Urothelium cell line (cell line): ENCODE results near the gene WRNIP1.

ENCODE experiments used
- DNase-seq: peaks from one replicate; pipeline ENCODE4 v3.0.0; 2011; ENCODE audit warnings: low spot score, mixed read lengths
- FAIRE-seq: peaks from 2 replicates; lab custom pipeline; 2011; peaks lifted over from hg19 to GRCh38; lab: Jason Lieb, UNC

WRNIP1 gene

GRCh38 chr6:2739335-2739734 is 25.9 kb upstream of the WRNIP1 start:
- peak; percentile 21 for DNase-seq

GRCh38 chr6:2740581-2740980 is 24.6 kb upstream of the WRNIP1 start:
- DNase-seq (no peak), FAIRE-seq (no peak)

More at GRCh38 chr6:2739335-2739734, 25.9 kb upstream of the WRNIP1 start:
- no peak for FAIRE-seq

GRCh38 chr6:2741756-2742155 is 23.4 kb upstream of the WRNIP1 start:
- FAIRE-seq (no peak), DNase-seq (no peak)

GRCh38 chr6:2743280-2744208 is 21.6 kb upstream of the WRNIP1 start:
- FAIRE-seq, result no peak
- no peak for DNase-seq

- DNase-seq, result peak; percentile 29
- no peak for FAIRE-seq
These were observed 20.9 kb upstream of the WRNIP1 start for GRCh38 chr6:2744209-2744771.

GRCh38 chr6:2744778-2745177 is 20.4 kb upstream of the WRNIP1 start:
- DNase-seq, result no peak
- no peak for FAIRE-seq

GRCh38 chr6:2745246-2745645 is 19.9 kb upstream of the WRNIP1 start:
- FAIRE-seq, result no peak
- DNase-seq, result no peak

- FAIRE-seq (no peak), DNase-seq (no peak)
These were observed 18.6 kb upstream of the WRNIP1 start for GRCh38 chr6:2746557-2747061.

- DNase-seq, result no peak
- no peak for FAIRE-seq
These were observed 17.0 kb upstream of the WRNIP1 start for GRCh38 chr6:2748183-2748582.

- DNase-seq (peak; percentile 47), FAIRE-seq (no peak)
These were observed 15.1 kb upstream of the WRNIP1 start for GRCh38 chr6:2749969-2750600.

GRCh38 chr6:2750832-2751231 is 14.4 kb upstream of the WRNIP1 start, which contains the start of gene MYLK4:
Gene MYLK4 (minus strand): TSS chr6:2750922. CDS start chr6:2749294, 1,628 bp downstream.
- FAIRE-seq (no peak), DNase-seq (no peak)

- DNase-seq, result no peak
These were observed 13.3 kb upstream of the WRNIP1 start for GRCh38 chr6:2751871-2752270.

GRCh38 chr6:2752477-2753109 is 12.6 kb upstream of the WRNIP1 start:
- no peak for DNase-seq
- FAIRE-seq, result no peak

More at GRCh38 chr6:2751871-2752270, 13.3 kb upstream of the WRNIP1 start:
- no peak for FAIRE-seq

- FAIRE-seq (no peak), DNase-seq (no peak)
These were observed 12.1 kb upstream of the WRNIP1 start for GRCh38 chr6:2753110-2753489.

- DNase-seq, result no peak
- no peak for FAIRE-seq
These were observed 11.4 kb upstream of the WRNIP1 start for GRCh38 chr6:2753743-2754142.

- FAIRE-seq, result no peak
- DNase-seq, result no peak
These were observed 10.8 kb upstream of the WRNIP1 start for GRCh38 chr6:2754393-2754792.

GRCh38 chr6:2754911-2755310 is 10.3 kb upstream of the WRNIP1 start:
- no peak for FAIRE-seq
- DNase-seq, result no peak

GRCh38 chr6:2755456-2755855 is 9.7 kb upstream of the WRNIP1 start:
- DNase-seq, result no peak
- FAIRE-seq, result no peak

GRCh38 chr6:2756241-2756640 is 9.0 kb upstream of the WRNIP1 start:
- no peak for FAIRE-seq
- DNase-seq, result no peak

GRCh38 chr6:2756687-2757224 is 8.4 kb upstream of the WRNIP1 start:
- FAIRE-seq, result no peak
- no peak for DNase-seq

- no peak for FAIRE-seq
These were observed 6.2 kb upstream of the WRNIP1 start for GRCh38 chr6:2758980-2759379.

More at GRCh38 chr6:2758980-2759379, 6.2 kb upstream of the WRNIP1 start:
- no peak for DNase-seq
